GM19099 (cell line): ENCODE data around the gene DGKB.

Source experiments
- POLR2A ChIP-seq: IDR thresholded peaks from 3 replicates; pipeline ENCODE4 v1.6.1; 2011; ENCODE audit warnings: low read depth; ENCODE audit not compliant: insufficient read length; ENCODE audit errors: extremely low read depth

DGKB gene

GRCh38 chr7:14478834-14479510 lies 423.6 kb downstream of the DGKB start:
- no peak for TF ChIP-seq POLR2A

GRCh38 chr7:14457568-14458453 lies 444.7 kb downstream of the DGKB start:
- TF ChIP-seq POLR2A: no peak

GRCh38 chr7:14449291-14449690 lies 453.3 kb downstream of the DGKB start:
- TF ChIP-seq POLR2A: no peak

- TF ChIP-seq POLR2A: no peak
Measured at GRCh38 chr7:14446829-14447228, 455.7 kb downstream of the DGKB start.

- no peak for TF ChIP-seq POLR2A
Measured at GRCh38 chr7:14446219-14446618, 456.3 kb downstream of the DGKB start.

GRCh38 chr7:14438366-14438765 lies 464.2 kb downstream of the DGKB start:
- TF ChIP-seq POLR2A: no peak

- TF ChIP-seq POLR2A: no peak
Measured at GRCh38 chr7:14436878-14437277, 465.7 kb downstream of the DGKB start.

- no peak for TF ChIP-seq POLR2A
Measured at GRCh38 chr7:14432924-14433323, 469.6 kb downstream of the DGKB start.

- no peak for TF ChIP-seq POLR2A
Measured at GRCh38 chr7:14430926-14431325, 471.6 kb downstream of the DGKB start.

GRCh38 chr7:14425559-14425958 lies 477.0 kb downstream of the DGKB start:
- no peak for TF ChIP-seq POLR2A

GRCh38 chr7:14424675-14425074 lies 477.9 kb downstream of the DGKB start:
- TF ChIP-seq POLR2A: no peak

- no peak for TF ChIP-seq POLR2A
Measured at GRCh38 chr7:14420768-14421167, 481.8 kb downstream of the DGKB start.

- no peak for TF ChIP-seq POLR2A
Measured at GRCh38 chr7:14419531-14419930, 483.0 kb downstream of the DGKB start.

GRCh38 chr7:14418633-14419032 lies 483.9 kb downstream of the DGKB start:
- no peak for TF ChIP-seq POLR2A

- TF ChIP-seq POLR2A: no peak
Measured at GRCh38 chr7:14414274-14414986, 488.1 kb downstream of the DGKB start.
